SK-N-SH (cell line): ENCODE results near the gene LPP. TPM values are rescaled to one million over a fixed set of nuclear protein-coding genes. Genes with fewer than 3 reads are reported as not detected.

ENCODE experiments used
- CTCF ChIA-PET: fragments of 300-600, 350-600 bp; formaldehyde crosslinking; extraction: SDS; loops from one replicate; lab custom pipeline; 2021; lab: Yijun Ruan, JAX
- POLR2A ChIA-PET: fragments of 350-600 bp; sonication (Branson Sonifier 250); formaldehyde crosslinking; extraction: SDS; loops from one replicate; lab custom pipeline; 2020; ENCODE audit warnings: antibody characterized with exemption, inconsistent platforms; lab: Yijun Ruan, JAX
- DNase-seq: peaks from one replicate; pipeline ENCODE4 v3.0.0; 2012
- H2AFZ ChIP-seq: fragments of 200-600 bp; sonication (generic); 2 replicates; pipeline ENCODE4 v1.8.1; 2016; ENCODE audit warnings: antibody characterized with exemption, mild to moderate bottlenecking, low read depth
- H3F3A ChIP-seq: fragments of 200-600 bp; sonication (generic); replicated peaks from 2 replicates; pipeline ENCODE3; 2016; ENCODE audit warnings: antibody characterized with exemption, mild to moderate bottlenecking; ENCODE audit not compliant: insufficient read depth
- H3K27ac ChIP-seq, 2 experiments: fragments of 200-500 bp in 1 of 2; fragments of 200-600 bp in 1 of 2; sonication (Bioruptor generic) in 1 of 2; sonication (generic), shearing (Covaris generic) in 1 of 2; 2 replicates each; pipeline versions ENCODE4 v1.5.1 to v1.6.1; 2014 to 2016; ENCODE audit warnings: low read depth in 2 of 2, inconsistent platforms in 1 of 2, low read length in 1 of 2, mild to moderate bottlenecking in 1 of 2, mixed read lengths in 1 of 2
- H3K27me3 ChIP-seq: fragments of 200-600 bp; sonication (generic), shearing (Covaris generic); 2 replicates; pipeline ENCODE4 v1.6.1; 2016; ENCODE audit warnings: mixed run types; ENCODE audit not compliant: insufficient read depth
- H3K36me3 ChIP-seq, 2 experiments: fragments of 200-500 bp in 1 of 2; fragments of 200-600 bp in 1 of 2; sonication (Bioruptor generic) in 1 of 2; sonication (generic) in 1 of 2; replicated peaks in 1 of 2; 2 replicates each; pipeline versions ENCODE3 to v1.5.1; 2014 to 2016; ENCODE audit warnings: low read length in 1 of 2, mild to moderate bottlenecking in 1 of 2; ENCODE audit not compliant: insufficient read depth in 2 of 2, control insufficient read depth in 1 of 2
- H3K4me1 ChIP-seq, 2 experiments: fragments of 200-500 bp in 1 of 2; fragments of 200-600 bp in 1 of 2; sonication (Bioruptor generic) in 1 of 2; sonication (generic), shearing (Covaris generic) in 1 of 2; 2 replicates each; pipeline versions ENCODE4 v1.5.1 to v1.6.1; 2014 to 2016; ENCODE audit warnings: low read depth in 1 of 2, low read length in 1 of 2, mixed run types in 1 of 2; ENCODE audit not compliant: insufficient read depth in 2 of 2, control insufficient read depth in 1 of 2
- H3K4me2 ChIP-seq: fragments of 200-600 bp; sonication (generic), shearing (Covaris generic); 2 replicates; pipeline ENCODE4 v1.6.1; 2017; ENCODE audit warnings: mixed run types
- H3K4me3 ChIP-seq, 2 experiments: fragments of 200-500 bp in 1 of 2; fragments of 200-600 bp in 1 of 2; sonication (Bioruptor generic) in 1 of 2; sonication (generic), shearing (Covaris generic) in 1 of 2; 2 replicates each; pipeline versions ENCODE4 v1.5.1 to v1.8.1; 2014 to 2016; ENCODE audit warnings: low read depth in 2 of 2, inconsistent platforms in 1 of 2, low read length in 1 of 2, mild to moderate bottlenecking in 1 of 2, mixed read lengths in 1 of 2, moderate library complexity in 1 of 2
- H3K79me2 ChIP-seq: fragments of 200-600 bp; sonication (generic); 2 replicates; pipeline ENCODE4 v1.8.1; 2017; ENCODE audit warnings: mild to moderate bottlenecking; ENCODE audit not compliant: insufficient read depth
- H3K9ac ChIP-seq: fragments of 200-600 bp; sonication (generic); 2 replicates; pipeline ENCODE4 v1.6.1; 2017; ENCODE audit warnings: mixed run types
- H3K9me2 ChIP-seq: fragments of 200-600 bp; sonication (generic); 2 replicates; pipeline ENCODE4 v1.6.1; 2017; ENCODE audit warnings: mixed run types
- H3K9me3 ChIP-seq: fragments of 200-600 bp; sonication (generic); 2 replicates; pipeline ENCODE4 v1.6.1; 2017; ENCODE audit warnings: mixed run types, mild to moderate bottlenecking, moderate library complexity
- H4K20me1 ChIP-seq: fragments of 200-600 bp; sonication (generic); 2 replicates; pipeline ENCODE4 v1.6.1; 2017; ENCODE audit warnings: mild to moderate bottlenecking, mixed run types; ENCODE audit not compliant: insufficient read depth
- EP300 ChIP-seq, 2 experiments: IDR thresholded peaks; 2 replicates each; pipeline versions ENCODE4 v1.4.0 to v1.6.1; 2012; ENCODE audit warnings: borderline replicate concordance in 1 of 2, low read depth in 1 of 2, low read length in 1 of 2
- FOSL2 ChIP-seq: IDR thresholded peaks from 2 replicates; pipeline ENCODE4 v1.4.0; 2012; ENCODE audit warnings: low read depth, mild to moderate bottlenecking, moderate library complexity, borderline replicate concordance
- FOXM1 ChIP-seq: IDR thresholded peaks from 2 replicates; pipeline ENCODE4 v1.4.0; 2012; ENCODE audit warnings: low read depth, mild to moderate bottlenecking
- GABPA ChIP-seq: IDR thresholded peaks from 2 replicates; pipeline ENCODE4 v1.4.0; 2012; ENCODE audit warnings: low read depth, mild to moderate bottlenecking
- GATA2 ChIP-seq: sonication (generic); formaldehyde crosslinking; IDR thresholded peaks from 2 replicates; pipeline ENCODE4 v1.5.0; 2020; ENCODE audit warnings: mild to moderate bottlenecking, missing genetic modification reagents
- MXI1 ChIP-seq: IDR thresholded peaks from 2 replicates; pipeline ENCODE4 v1.6.1; 2012; ENCODE audit warnings: mild to moderate bottlenecking, low read depth, low read length, improper control_type of control experiment
- PBX3 ChIP-seq: IDR thresholded peaks from 2 replicates; pipeline ENCODE4; 2012
- POLR2AphosphoS5 ChIP-seq: IDR thresholded peaks from 2 replicates; pipeline ENCODE4 v1.6.1; 2012; ENCODE audit warnings: low read depth, low read length
- RCOR1 ChIP-seq: fragments of 150-350 bp; IDR thresholded peaks from 2 replicates; pipeline ENCODE4 v1.6.1; 2017; ENCODE audit warnings: antibody characterized with exemption, low read length
- REST ChIP-seq: IDR thresholded peaks from 2 replicates; pipeline ENCODE4 v1.6.1; 2012; ENCODE audit warnings: mild to moderate bottlenecking, low read depth, low read length, moderate library complexity
- RXRA ChIP-seq: IDR thresholded peaks from 2 replicates; pipeline ENCODE4 v1.4.0; 2012; ENCODE audit warnings: low read depth, mild to moderate bottlenecking, borderline replicate concordance
- SIN3A ChIP-seq: IDR thresholded peaks from 2 replicates; pipeline ENCODE4 v1.6.1; 2012; ENCODE audit warnings: low read depth, mild to moderate bottlenecking, low read length, moderate library complexity, borderline replicate concordance
- SMC3 ChIP-seq: IDR thresholded peaks from 2 replicates; pipeline ENCODE4 v1.6.1; 2012; ENCODE audit warnings: low read depth, low read length, improper control_type of control experiment
- TAF1 ChIP-seq: IDR thresholded peaks from 2 replicates; pipeline ENCODE4 v1.6.1; 2012; ENCODE audit warnings: low read depth, mild to moderate bottlenecking, low read length, moderate library complexity, borderline replicate concordance
- TCF12 ChIP-seq: IDR thresholded peaks from 2 replicates; pipeline ENCODE4 v1.4.0; 2012
- TEAD4 ChIP-seq: IDR thresholded peaks from 2 replicates; pipeline ENCODE4 v1.4.0; 2012; ENCODE audit warnings: mild to moderate bottlenecking, borderline replicate concordance; ENCODE audit not compliant: insufficient read depth
- USF1 ChIP-seq: IDR thresholded peaks from 2 replicates; pipeline ENCODE4 v1.4.0; 2012; ENCODE audit warnings: low read depth, borderline replicate concordance
- ZBTB33 ChIP-seq: IDR thresholded peaks from 2 replicates; pipeline ENCODE4 v1.4.0; 2012; ENCODE audit warnings: low read depth, borderline replicate concordance
- WGBS: methylation state at CpG from one replicate; pipeline ENCODE4 v1.1.6; 2017; ENCODE audit warnings: low lambda C conversion rate; 5-methylcytosine and 5-hydroxymethylcytosine counted together
- polyA plus RNA-seq, 3 experiments: library from polyadenylated mRNA; depleted of rRNA; stranded (reverse); fragments of >200 nt; gene quantifications; 2 replicates each; pipeline ENCODE4 v1.2.3, GENCODE V29; 2012

LPP gene
- polyA plus RNA-seq, 1 of the 3 experiments (the other 2 are of a cell fraction), result 6.6 TPM

- TF ChIP-seq TAF1 (no peak), ZBTB33 (no peak), POLR2AphosphoS5 (no peak), GABPA (no peak)
- TF ChIP-seq, all 33 proteins: peak for 0
- WGBS, result 94% methylated on average over 5 of the region's 5 CpGs
- no peaks in the 10 kb centered on the region for H3K27me3 ChIP-seq
- peaks cover 3% of the 10 kb centered on the region for H3F3A ChIP-seq
- H4K20me1 ChIP-seq, result no peaks in the 10 kb centered on the region
- H3K9me2 ChIP-seq, result no peaks in the 10 kb centered on the region
- H3K36me3 ChIP-seq, result no peaks in the 10 kb centered on the region
- no peak overlapping the region for H3K9ac ChIP-seq
- H3K4me2 ChIP-seq, result no peak overlapping the region
- H3K4me1 ChIP-seq, result no peaks in the 10 kb centered on the region; a peak in 2 of 4 replicates
- ChIA-PET POLR2A (no interaction called here), CTCF (interaction anchor here (1.0 to 1.2 kb wide), 4 partner anchors 20 to 1196 kb away, joined by 3 read pairs; no protein-coding TSS in a partner anchor)
- no peak overlapping the region for H3K27ac ChIP-seq
- no peaks in the 10 kb centered on the region for H3K79me2 ChIP-seq
- no peaks in the 10 kb centered on the region for H3K9me3 ChIP-seq
- no peak overlapping the region for H2AFZ ChIP-seq
- DNase-seq, result no peak
- no peak overlapping the region for H3K4me3 ChIP-seq
Observed at GRCh38 chr3:188934989-188935388, 781.0 kb downstream of the LPP start.

- Histone ChIP-seq H3K4me2 (no peak overlapping the region), H3K36me3 (no peaks in the 10 kb centered on the region), H4K20me1 (no peaks in the 10 kb centered on the region), H3K9me2 (no peaks in the 10 kb centered on the region), H3K9me3 (no peaks in the 10 kb centered on the region), H3K9ac (no peak overlapping the region), H3K79me2 (no peaks in the 10 kb centered on the region), H3K4me3 (no peak overlapping the region), H3K27me3 (no peaks in the 10 kb centered on the region), H3F3A (peaks cover 3% of the 10 kb centered on the region), H2AFZ (no peak overlapping the region), H3K27ac (no peak overlapping the region), H3K4me1 (no peaks in the 10 kb centered on the region; a peak in 1 of 4 replicates)
- 85% methylated on average over 3 of the region's 3 CpGs for WGBS
- ChIA-PET POLR2A (no interaction called here), CTCF (interaction anchor here (1.4 to 1.7 kb wide), 2 partner anchors 11 to 18 kb away, joined by 6 read pairs; no protein-coding TSS in a partner anchor)
- DNase-seq, result no peak
- TF ChIP-seq ZBTB33, result no peak
- TF ChIP-seq TEAD4, result no peak
- no peak for TF ChIP-seq TCF12
- no peak for TF ChIP-seq USF1
- TF ChIP-seq PBX3, result no peak
- TF ChIP-seq SMC3, result no peak
- no peak for TF ChIP-seq GATA2 (CRISPR knock-in tag)
- no peak for TF ChIP-seq RXRA
- TF ChIP-seq MXI1, result no peak
- TF ChIP-seq REST, result no peak
- TF ChIP-seq SIN3A, result no peak
- no peak for TF ChIP-seq EP300 (IDR thresholded peaks at IDR 0.05; ENCODE audit: borderline replicate concordance in 1 of 2, low read depth in 1 of 2, low read length in 1 of 2)
- TF ChIP-seq FOSL2, result no peak
- TF ChIP-seq RCOR1, result no peak
- no peak for TF ChIP-seq FOXM1
Observed at GRCh38 chr3:188936597-188937107, 782.7 kb downstream of the LPP start.
